Measurements from ENCODE around the gene CRY2.

GRCh38 chr11:45799562-45799961 lies 47.7 kb upstream of the CRY2 start:
- TF ChIP-seq EZH2 (IDR thresholded peaks at IDR 0.05; ENCODE audit: low read length, missing control alignments) (no peak), CTCF (conservative IDR thresholded peaks at IDR 0.05 in 1 of 2, IDR thresholded peaks at IDR 0.05 in 1 of 2; ENCODE audit: low read depth in 1 of 2, low read length in 2 of 2) (no peak)

All from fibroblast of lung (primary cell).